Stimulated activated CD8-positive, alpha-beta memory T cell treated with anti-CD3 and anti-CD28 coated beads, Interleukin-4, amount 100 ng/mL, for 4 hours (primary cell): ENCODE measurements around the gene KCNN3.

Source experiments
- DNase-seq, 2 donors: peaks; one replicate each; pipeline ENCODE4 v3.0.0-alpha.2; 2020; ENCODE audit warnings: low read depth in 2 of 2, low spot score in 1 of 2

The KCNN3 gene

GRCh38 chr1:154797175-154797574 lies 72.9 kb downstream of the KCNN3 start:
- no peak for DNase-seq

DNA sequence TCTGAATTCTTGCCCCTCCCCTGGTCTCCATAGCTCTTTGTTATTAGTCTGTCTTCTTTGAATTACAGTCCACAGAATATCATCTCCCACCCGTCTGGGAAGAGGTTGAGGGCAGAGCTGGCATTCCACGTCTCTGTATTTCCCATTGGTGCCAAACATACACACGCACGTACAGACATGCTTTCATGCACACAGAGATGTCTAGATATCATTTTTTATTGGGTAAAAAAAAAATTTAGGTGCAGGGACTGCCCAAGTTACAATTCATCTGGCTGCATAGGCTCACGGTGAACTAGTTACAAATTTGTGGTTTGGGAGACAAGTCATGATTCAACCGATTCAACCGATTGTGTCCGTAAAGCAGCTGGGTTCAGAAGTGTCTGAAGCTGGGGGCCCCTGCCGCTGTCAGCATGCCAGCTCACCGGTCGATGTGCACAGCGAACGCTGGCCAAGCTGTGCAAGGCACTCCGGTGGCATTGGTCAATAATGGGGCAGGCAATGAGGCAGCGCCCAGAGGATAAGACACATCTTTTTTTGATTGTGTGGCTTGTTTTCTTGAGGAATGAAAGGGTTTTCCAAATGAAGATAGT lies 73.7 kb downstream of the KCNN3 start:
- DNase-seq: no peak

- no peak for DNase-seq
Observed at GRCh38 chr1:154794608-154795007, 75.5 kb downstream of the KCNN3 start.

- no peak for DNase-seq
Observed at GRCh38 chr1:154793685-154794084, 76.4 kb downstream of the KCNN3 start.

DNA sequence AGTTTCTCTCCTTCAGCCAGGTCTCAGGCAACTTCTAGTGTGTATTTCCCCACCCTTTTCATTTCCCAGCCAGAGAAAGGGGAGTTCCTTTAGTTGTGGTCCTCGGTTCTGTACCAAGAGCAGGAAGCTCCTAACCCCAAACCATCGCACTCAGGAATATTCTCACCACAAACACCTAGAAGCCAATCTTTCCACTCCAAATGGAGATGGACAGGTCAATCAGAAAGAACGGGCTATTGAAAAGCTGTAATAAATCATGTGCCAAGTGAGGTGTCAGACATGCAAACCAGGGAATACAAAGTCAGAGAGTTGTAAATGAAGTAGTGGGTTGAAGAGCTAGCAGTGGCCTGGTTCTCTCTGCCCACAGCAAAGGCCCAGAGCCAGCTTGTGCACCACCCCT lies 77.2 kb downstream of the KCNN3 start:
- no peak for DNase-seq

DNA sequence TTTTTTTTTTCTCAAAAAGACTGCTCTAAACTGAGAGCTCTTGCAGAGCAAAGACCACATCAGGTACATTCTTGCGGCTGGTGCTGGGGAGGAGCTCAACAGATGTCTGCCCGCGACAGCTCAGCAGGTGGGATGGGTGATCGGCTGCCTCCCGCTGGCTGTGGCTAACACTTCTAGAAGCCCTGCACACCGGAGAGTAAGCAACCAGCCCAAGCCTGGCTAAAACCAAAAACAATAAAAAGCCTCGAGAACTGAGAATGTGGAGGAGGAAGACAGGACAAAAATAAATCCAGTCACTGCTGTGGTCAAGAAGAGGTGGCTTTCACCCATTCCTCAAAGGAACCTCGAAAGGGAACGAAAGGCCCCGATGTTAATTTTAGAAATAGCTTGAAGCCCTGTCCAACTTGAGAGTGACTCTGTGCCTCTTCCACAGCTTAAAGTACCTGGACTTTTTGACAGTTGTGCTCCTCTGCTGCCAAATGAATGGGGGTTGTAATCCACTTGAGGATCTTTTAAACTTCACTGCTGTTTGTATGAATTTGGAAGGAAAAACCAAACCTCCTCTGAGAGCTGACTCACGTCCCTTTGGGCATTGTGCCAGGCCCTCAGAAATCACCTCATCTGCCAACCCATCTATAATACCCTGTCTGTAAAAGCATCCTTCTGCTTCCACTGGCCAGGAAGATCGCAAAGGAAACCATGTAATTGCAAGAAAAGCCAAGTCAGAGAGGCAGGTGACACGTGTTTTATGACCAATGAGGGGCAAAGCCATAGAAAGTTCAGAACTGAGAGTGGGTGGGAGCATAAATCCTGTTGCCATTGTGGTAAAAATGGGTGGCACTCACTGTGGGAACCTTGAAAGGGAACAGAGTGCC lies 78.6 kb downstream of the KCNN3 start:
- peak; percentile 44 to 72 for DNase-seq

- DNase-seq: no peak
Observed at GRCh38 chr1:154788886-154789285, 81.2 kb downstream of the KCNN3 start.

- DNase-seq: no peak
Observed at GRCh38 chr1:154788110-154788870, 81.8 kb downstream of the KCNN3 start.

- no peak for DNase-seq
Observed at GRCh38 chr1:154786804-154787570, 83.1 kb downstream of the KCNN3 start.

DNA sequence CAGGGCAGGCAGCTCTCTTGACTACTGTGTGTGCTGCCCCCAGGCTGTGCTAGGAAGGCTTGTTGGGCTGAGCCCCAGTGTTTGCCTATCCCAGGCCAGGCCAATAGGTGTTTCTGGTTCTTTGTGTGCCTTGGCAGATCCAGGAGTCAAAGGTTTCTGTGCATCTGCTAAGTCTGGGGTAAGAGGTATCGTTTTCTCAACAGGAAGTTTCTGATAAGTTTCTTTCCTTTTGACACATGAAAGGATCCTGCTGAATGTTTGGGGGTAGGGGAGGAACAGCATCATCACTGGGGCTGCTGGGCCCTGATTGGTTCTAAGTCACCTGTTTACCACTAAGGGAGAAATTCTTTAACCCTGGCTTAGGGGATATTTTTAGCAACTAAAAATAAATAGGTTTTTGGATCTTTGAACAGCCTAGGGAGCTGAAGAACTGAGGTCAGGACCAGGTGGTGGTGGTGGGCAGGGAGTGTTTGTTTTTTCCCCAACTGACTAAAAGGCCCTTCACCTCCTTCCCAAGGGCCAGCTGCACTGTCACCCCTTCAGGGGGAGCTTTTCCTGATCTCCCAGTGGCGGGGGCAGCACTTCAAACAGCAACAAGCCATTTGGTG lies 85.1 kb downstream of the KCNN3 start:
- no peak for DNase-seq

- DNase-seq: no peak
Observed at GRCh38 chr1:154784416-154784815, 85.7 kb downstream of the KCNN3 start.

GRCh38 chr1:154783976-154784375 lies 86.1 kb downstream of the KCNN3 start:
- DNase-seq: no peak

DNA sequence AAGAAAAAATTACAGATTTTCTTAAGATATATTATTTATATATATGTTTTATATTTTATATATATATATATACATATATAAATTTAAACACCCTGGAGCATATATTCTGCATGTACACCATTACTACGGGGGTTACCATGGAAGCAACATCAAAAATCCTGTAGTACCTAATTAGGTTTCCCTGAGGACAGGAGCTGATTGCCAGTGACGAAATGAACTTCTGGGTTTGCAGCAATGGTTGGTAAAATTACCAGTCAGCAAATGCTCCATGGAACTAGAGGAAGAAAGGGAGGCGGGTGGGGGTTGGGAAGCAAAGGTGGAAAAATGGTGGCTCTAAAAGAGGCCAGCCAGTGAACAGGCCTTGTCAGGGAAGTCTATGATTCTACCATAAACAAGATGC lies 89.5 kb downstream of the KCNN3 start:
- no peak for DNase-seq

DNA sequence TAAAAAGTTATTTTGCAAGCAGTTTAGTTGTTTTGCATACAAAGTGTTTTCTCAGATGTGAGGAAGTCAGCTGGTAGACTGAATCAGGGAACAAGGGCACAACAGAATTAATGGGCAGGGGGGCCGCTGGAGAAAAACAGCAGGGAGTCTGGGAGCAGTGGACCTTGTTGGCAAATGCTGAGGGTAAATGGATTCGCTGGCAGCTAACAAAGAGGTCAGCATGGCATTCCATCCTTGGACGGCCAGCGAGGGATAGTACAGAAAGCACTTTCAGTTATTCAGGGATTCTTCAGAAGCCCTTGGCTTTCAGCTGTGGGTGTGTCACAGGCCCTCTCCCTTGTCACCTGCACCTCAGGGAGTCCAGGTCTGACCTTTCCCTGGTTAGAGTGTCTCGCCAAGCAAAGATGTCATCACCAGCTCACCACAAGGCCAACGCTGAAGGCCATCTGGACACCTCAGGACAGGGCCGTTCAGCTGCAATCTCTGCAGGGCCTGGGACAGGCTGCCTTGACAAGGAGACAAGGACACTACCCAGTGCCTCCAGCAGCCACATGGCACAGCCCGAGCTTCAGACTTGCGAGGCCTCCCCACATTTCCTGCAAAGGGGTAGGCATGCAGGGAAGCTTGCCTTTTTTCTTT lies 90.4 kb downstream of the KCNN3 start:
- DNase-seq: no peak

GRCh38 chr1:154778944-154779343 lies 91.1 kb downstream of the KCNN3 start:
- no peak for DNase-seq

DNA sequence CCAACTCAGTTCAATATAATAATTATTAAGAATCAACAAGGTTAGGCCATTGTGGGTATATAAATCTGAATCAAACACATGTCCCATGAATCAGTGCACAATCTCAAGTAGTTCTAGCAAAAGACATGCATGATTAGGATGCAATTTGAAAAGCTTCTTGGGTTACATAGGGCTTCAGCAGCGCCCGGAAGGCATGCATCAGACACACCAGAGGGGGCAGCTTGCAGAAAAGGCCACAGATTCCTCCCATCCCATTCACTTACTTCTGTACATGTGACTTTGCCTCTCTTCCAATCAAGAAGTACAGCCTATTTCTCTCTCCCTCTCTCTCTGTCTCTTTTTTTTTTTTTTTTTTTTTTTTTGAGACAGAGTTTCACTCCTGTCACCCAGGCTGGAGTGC lies 91.8 kb downstream of the KCNN3 start:
- no peak for DNase-seq

GRCh38 chr1:154777781-154778180 lies 92.3 kb downstream of the KCNN3 start:
- DNase-seq: no peak

- no peak for DNase-seq
Observed at GRCh38 chr1:154777154-154777553, 92.9 kb downstream of the KCNN3 start.

DNA sequence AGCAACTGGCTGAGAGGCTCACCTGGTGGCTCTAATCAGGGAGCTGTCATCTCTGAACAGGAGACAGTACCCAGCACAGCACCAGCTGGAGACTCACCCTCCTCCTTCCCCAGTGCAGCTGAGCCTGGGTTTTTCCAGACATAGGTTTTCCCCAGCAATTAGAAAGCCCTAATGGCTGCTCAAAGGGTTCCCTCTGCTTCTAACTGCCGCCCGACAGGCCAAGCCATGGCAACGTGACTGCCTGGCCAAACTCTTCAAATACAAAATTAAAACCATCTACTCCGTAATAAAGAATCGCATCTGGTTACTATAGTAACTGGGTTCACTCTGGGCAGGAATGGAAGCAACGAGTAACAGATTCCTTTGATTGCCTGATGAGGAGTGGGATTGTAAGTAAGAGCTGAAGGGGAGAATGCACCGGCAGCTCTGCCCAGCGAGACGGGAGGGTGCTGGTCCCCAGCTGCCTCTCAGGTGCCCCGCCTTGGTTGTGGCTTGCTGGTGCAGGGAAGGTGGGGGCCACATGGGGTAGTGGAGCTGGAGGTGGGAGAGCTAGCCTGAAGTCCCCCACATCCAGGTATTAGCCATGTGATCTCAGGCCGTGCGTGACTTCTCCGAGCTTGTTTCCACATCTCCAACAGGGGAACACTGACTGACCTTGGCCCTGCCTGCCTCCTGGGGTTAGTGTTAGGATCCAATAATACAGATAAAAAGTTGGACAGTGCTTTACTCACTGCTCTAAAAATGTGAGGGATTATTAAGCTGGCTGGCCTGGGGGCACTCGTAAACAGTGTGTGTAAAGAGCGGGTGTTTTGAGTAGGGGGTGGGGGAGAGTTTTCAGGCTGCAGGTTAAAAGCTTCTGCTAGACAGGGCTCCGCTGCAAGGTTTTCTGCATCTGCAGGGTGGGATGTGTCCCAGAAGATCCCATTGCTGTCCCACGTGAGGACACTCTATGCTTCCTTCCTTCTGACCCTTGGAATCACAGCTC lies 94.2 kb downstream of the KCNN3 start:
- DNase-seq: no peak
